ENCODE results near the gene TENM4. TPM values are rescaled to one million over a fixed set of nuclear protein-coding genes. Genes with fewer than 3 reads are reported as not detected.
"Not testable (repeated sequence)": the region's sequence is repeated elsewhere in the genome, so short reads cannot be mapped to it uniquely, and the experiment has no call there.

The TENM4 gene
- total RNA-seq, 1 donor from 2014 or later = 0.08 TPM

- DNase-seq (ENCODE audit: low spot score) (no peak), ATAC-seq (no peak)
Measured at GRCh38 chr11:78995171-78995570, 445.7 kb downstream of the TENM4 start.

- no peak for ATAC-seq
- no peak for DNase-seq (ENCODE audit: low spot score)
Measured at GRCh38 chr11:78993802-78994430, 446.9 kb downstream of the TENM4 start.

GRCh38 chr11:78991681-78992080 lies 449.1 kb downstream of the TENM4 start:
- DNase-seq (ENCODE audit: low spot score) (no peak), ATAC-seq (no peak)

GRCh38 chr11:78990261-78990660 lies 450.6 kb downstream of the TENM4 start:
- no peak for ATAC-seq
- no peak for DNase-seq (ENCODE audit: low spot score)

- no peak for ATAC-seq
- no peak for DNase-seq (ENCODE audit: low spot score)
Measured at GRCh38 chr11:78987748-78988147, 453.1 kb downstream of the TENM4 start.

GRCh38 chr11:78986305-78986704 lies 454.5 kb downstream of the TENM4 start:
- peak; percentile 63 for DNase-seq (ENCODE audit: low spot score)
- peak; percentile 95 for ATAC-seq

- ATAC-seq (peak; percentile 49), DNase-seq (ENCODE audit: low spot score) (no peak)
Measured at GRCh38 chr11:78985663-78986062, 455.2 kb downstream of the TENM4 start.

GRCh38 chr11:78982473-78982872 lies 458.4 kb downstream of the TENM4 start:
- ATAC-seq (no peak), DNase-seq (ENCODE audit: low spot score) (no peak)

- DNase-seq (ENCODE audit: low spot score) = no peak
- no peak for ATAC-seq
Measured at GRCh38 chr11:78981153-78981552, 459.7 kb downstream of the TENM4 start.

- no peak for ATAC-seq
- DNase-seq (ENCODE audit: low spot score) = no peak
Measured at GRCh38 chr11:78978831-78979230, 462.0 kb downstream of the TENM4 start.

- not testable (repeated sequence) for ATAC-seq; DNase-seq (ENCODE audit: low spot score)
Measured at GRCh38 chr11:78977848-78978247, 463.0 kb downstream of the TENM4 start.

GRCh38 chr11:78977009-78977408 lies 463.8 kb downstream of the TENM4 start:
- ATAC-seq = no peak
- DNase-seq (ENCODE audit: low spot score) = no peak

- no peak for DNase-seq (ENCODE audit: low spot score)
- no peak for ATAC-seq
Measured at GRCh38 chr11:78975081-78975480, 465.7 kb downstream of the TENM4 start.

- ATAC-seq (no peak), DNase-seq (ENCODE audit: low spot score) (no peak)
Measured at GRCh38 chr11:78973876-78974275, 467.0 kb downstream of the TENM4 start.

GRCh38 chr11:78972590-78972989 lies 468.2 kb downstream of the TENM4 start:
- ATAC-seq (no peak), DNase-seq (ENCODE audit: low spot score) (no peak)

GRCh38 chr11:78972177-78972576 lies 468.7 kb downstream of the TENM4 start:
- ATAC-seq (no peak), DNase-seq (ENCODE audit: low spot score) (no peak)

GRCh38 chr11:78967811-78968210 lies 473.0 kb downstream of the TENM4 start:
- no peak for DNase-seq (ENCODE audit: low spot score)
- ATAC-seq = no peak

- ATAC-seq (no peak), DNase-seq (ENCODE audit: low spot score) (no peak)
Measured at GRCh38 chr11:78965432-78965831, 475.4 kb downstream of the TENM4 start.

GRCh38 chr11:78961937-78962701 lies 478.7 kb downstream of the TENM4 start:
- DNase-seq (ENCODE audit: low spot score) (no peak), ATAC-seq (no peak)

GRCh38 chr11:78961247-78961646 lies 479.6 kb downstream of the TENM4 start:
- DNase-seq (ENCODE audit: low spot score) = no peak
- peak; percentile 83 for ATAC-seq

- no peak for ATAC-seq
Measured at GRCh38 chr11:78958444-78958843, 482.4 kb downstream of the TENM4 start.

GRCh38 chr11:78957476-78958245 lies 483.2 kb downstream of the TENM4 start:
- no peak for ATAC-seq
- no peak for DNase-seq (ENCODE audit: low spot score)

More at GRCh38 chr11:78958444-78958843, 482.4 kb downstream of the TENM4 start:
- DNase-seq (ENCODE audit: low spot score) = no peak

Data from left lobe of liver (tissue), 2 donors.